PC-3 (cell line): Measurements from ENCODE around the gene HOXD10. TPM values are rescaled to one million over a fixed set of nuclear protein-coding genes. Genes with fewer than 3 reads are reported as not detected.

ENCODE experiments used
- ATAC-seq: fragments of 200-7000 bp; cut with Tn5 transposase; 2 replicates; pipeline ENCODE4 v1.9.1; 2020; ENCODE audit warnings: mild to moderate bottlenecking, moderate library complexity
- BruUV-seq: library from RNA; stranded (reverse); fragments of 400-500 nt; replicated peaks from 2 replicates; lab custom pipeline; 2021; lab: Mats Ljungman, UMichigan
- CTCF ChIA-PET: fragments of 300-600 bp; sonication (Branson Sonifier 250); formaldehyde crosslinking; loops from one replicate; lab custom pipeline; 2022; ENCODE audit warnings: antibody characterized with exemption; lab: Charles Lee
- POLR2A ChIA-PET: fragments of 300-600 bp; sonication (Branson Sonifier 250); formaldehyde crosslinking; loops from one replicate; lab custom pipeline; 2022; ENCODE audit warnings: antibody characterized with exemption; ENCODE audit not compliant: unreplicated experiment; lab: Charles Lee
- DNase-seq: peaks from one replicate; pipeline ENCODE4 v3.0.0-alpha.2; 2015
- H2AFZ ChIP-seq: fragments of 300-600 bp; sonication (generic); 2 replicates; pipeline ENCODE4 v1.6.0; 2016; ENCODE audit warnings: antibody characterized with exemption, low read length
- H3F3A ChIP-seq: fragments of 300-600 bp; sonication (generic); one replicate; pipeline ENCODE4 v1.6.0; 2017; ENCODE audit warnings: antibody characterized with exemption, low read length, control low read depth, mild to moderate bottlenecking; ENCODE audit not compliant: unreplicated experiment
- H3K27ac ChIP-seq: fragments of 300-600 bp; sonication (generic); 2 replicates; pipeline ENCODE4 v1.5.1; 2016; ENCODE audit warnings: mild to moderate bottlenecking, low read length
- H3K27me3 ChIP-seq: fragments of 300-600 bp; sonication (generic); 2 replicates; pipeline ENCODE4 v1.6.1; 2016; ENCODE audit warnings: low read length, mixed read lengths
- H3K36me3 ChIP-seq: fragments of 300-600 bp; sonication (generic); 2 replicates; pipeline ENCODE4 v1.6.1; 2016; ENCODE audit warnings: low read depth, mixed run types, low read length, mixed read lengths
- H3K4me1 ChIP-seq: fragments of 300-600 bp; sonication (generic); 2 replicates; pipeline ENCODE4 v1.5.1; 2016; ENCODE audit warnings: low read length; ENCODE audit not compliant: insufficient read depth
- H3K4me2 ChIP-seq: fragments of 300-600 bp; sonication (generic); 2 replicates; pipeline ENCODE4 v1.6.0; 2016; ENCODE audit warnings: low read length
- H3K4me3 ChIP-seq: fragments of 300-600 bp; sonication (generic); 2 replicates; pipeline ENCODE4 v1.5.1; 2016; ENCODE audit warnings: mild to moderate bottlenecking, low read length, mixed read lengths
- H3K79me2 ChIP-seq: fragments of 300-600 bp; sonication (generic); 2 replicates; pipeline ENCODE4 v1.6.1; 2017; ENCODE audit warnings: low read length, mixed read lengths
- H3K9ac ChIP-seq: fragments of 300-600 bp; sonication (generic); 2 replicates; pipeline ENCODE4 v1.6.0; 2016; ENCODE audit warnings: mild to moderate bottlenecking, low read length
- H3K9me2 ChIP-seq: fragments of 300-600 bp; sonication (generic); replicated peaks from 2 replicates; pipeline ENCODE4 v1.6.1; 2016; ENCODE audit warnings: mixed run types, low read length, mixed read lengths
- H3K9me3 ChIP-seq: fragments of 300-600 bp; sonication (generic); 2 replicates; pipeline ENCODE4 v1.6.1; 2016; ENCODE audit warnings: low read length, mixed read lengths
- H4K20me1 ChIP-seq: fragments of 300-600 bp; sonication (generic); 2 replicates; pipeline ENCODE4 v1.6.1; 2016; ENCODE audit warnings: low read length, mixed read lengths
- CTCF ChIP-seq: fragments of 300-600 bp; sonication (generic); conservative IDR thresholded peaks from 2 replicates; pipeline ENCODE4 v1.5.1; 2017; ENCODE audit warnings: antibody characterized with exemption, low read depth, mild to moderate bottlenecking, low read length
- EZH2 ChIP-seq: fragments of 300-600 bp; sonication (generic); IDR thresholded peaks from one replicate; pipeline ENCODE4 v1.6.1; 2017; ENCODE audit warnings: antibody characterized with exemption, mild to moderate bottlenecking, low read length; ENCODE audit not compliant: unreplicated experiment
- EZH2phosphoT487 ChIP-seq: fragments of 300-600 bp; sonication (generic); IDR thresholded peaks from 2 replicates; pipeline ENCODE4 v1.6.1; 2018; ENCODE audit warnings: mild to moderate bottlenecking, antibody characterized with exemption, low read length, borderline replicate concordance
- intact Hi-C: fragments of 100-400 bp; cut with micrococcal nuclease; formaldehyde crosslinking; loops from 2 replicates; pipeline ENCODE4 v1.9.0; 2023
- total RNA-seq: library from RNA; depleted of rRNA; stranded (reverse); fragments of >200 nt; gene quantifications from 2 replicates; pipeline ENCODE4 v1.2.3, GENCODE V29; 2014

HOXD10 gene
- total RNA-seq, 1 experiment from 2014 or later: not detected

GRCh38 chr2:176130957-176131847 is 14.6 kb downstream of the HOXD10 start:
- ChIA-PET CTCF (interaction anchor here (0.6 to 2.1 kb wide), 7 partner anchors 11 to 927 kb away, joined by 3 to 18 read pairs (median 7); no protein-coding TSS in a partner anchor), POLR2A (interaction anchor here (0.6 kb wide), 1 partner anchor 424 kb away, joined by 5 read pairs; no protein-coding TSS in a partner anchor)
- Histone ChIP-seq H3K27me3 (no peaks in the 10 kb centered on the region), H4K20me1 (no peaks in the 10 kb centered on the region), H3K9me2 (no peaks in the 10 kb centered on the region), H3K9ac (peak overlapping the region; percentile 28; the same call in 1 of the 2 replicates), H3K9me3 (no peaks in the 10 kb centered on the region), H3K27ac (no peak overlapping the region), H3K79me2 (no peaks in the 10 kb centered on the region), H3K4me1 (peaks cover 20% of the 10 kb centered on the region), H3K4me3 (peak overlapping the region; percentile 81), H2AFZ (peak overlapping the region; percentile 96), H3K4me2 (peak overlapping the region; percentile 99), H3K36me3 (no peaks in the 10 kb centered on the region; the same call in 1 of the 2 replicates), H3F3A (peaks cover 4% of the 10 kb centered on the region)
- ATAC-seq: peak; percentile 2; the same call in 1 of the 2 replicates
- DNase-seq: no peak
- TSS peak; percentile 36 for BruUV-seq
- TF ChIP-seq EZH2 (no peak), CTCF (no peak), EZH2phosphoT487 (no peak)
- intact Hi-C loops: no loop called here

- peak overlapping the region; percentile 99 for H3K4me2 ChIP-seq
- ChIA-PET POLR2A (interaction anchor here (0.6 kb wide), 1 partner anchor 479 kb away, joined by 4 read pairs; no protein-coding TSS in a partner anchor), CTCF (interaction anchor here (0.6 to 2.1 kb wide), 5 partner anchors 323 to 928 kb away, joined by 3 to 18 read pairs (median 5); no protein-coding TSS in a partner anchor)
- H3K9ac ChIP-seq: no peak overlapping the region
- no peaks in the 10 kb centered on the region for H3K27me3 ChIP-seq
- ATAC-seq: no peak
- no TSS peak for BruUV-seq
- H3K9me2 ChIP-seq: no peaks in the 10 kb centered on the region
- DNase-seq: no peak
- H2AFZ ChIP-seq: no peak overlapping the region
- no peaks in the 10 kb centered on the region for H3K9me3 ChIP-seq
- no peaks in the 10 kb centered on the region for H4K20me1 ChIP-seq
- H3F3A ChIP-seq: peaks cover 4% of the 10 kb centered on the region
- TF ChIP-seq CTCF (no peak), EZH2phosphoT487 (no peak), EZH2 (no peak)
- H3K36me3 ChIP-seq: no peaks in the 10 kb centered on the region; the same call in 1 of the 2 replicates
- intact Hi-C loops: no loop called here
- H3K4me1 ChIP-seq: peaks cover 20% of the 10 kb centered on the region
- H3K79me2 ChIP-seq: peaks cover under 1% of the 10 kb centered on the region; the same call in 1 of the 2 replicates
- H3K4me3 ChIP-seq: peak overlapping the region; percentile 81
- no peak overlapping the region for H3K27ac ChIP-seq
These were observed 15.2 kb downstream of the HOXD10 start for GRCh38 chr2:176131848-176132158.
